Aortic smooth muscle cell (primary cell): ENCODE data around the gene PIANP. TPM values are rescaled to one million over a fixed set of nuclear protein-coding genes. Genes with fewer than 3 reads are reported as not detected.

Experiments used
- total RNA-seq: library from RNA; depleted of rRNA; stranded (reverse); fragments of >200 nt; gene quantifications from 2 replicates; pipeline ENCODE4 v1.2.3, GENCODE V29; 2014

PIANP gene
- total RNA-seq = 0.13 TPM in 1 of 2 replicates, not detected in the other

GRCh38 chr12:6700646-6701051 is at the start of gene PIANP:
Gene PIANP (minus strand): TSS chr12:6700815. CDS start chr12:6698061, 2,754 bp downstream.

DNA sequence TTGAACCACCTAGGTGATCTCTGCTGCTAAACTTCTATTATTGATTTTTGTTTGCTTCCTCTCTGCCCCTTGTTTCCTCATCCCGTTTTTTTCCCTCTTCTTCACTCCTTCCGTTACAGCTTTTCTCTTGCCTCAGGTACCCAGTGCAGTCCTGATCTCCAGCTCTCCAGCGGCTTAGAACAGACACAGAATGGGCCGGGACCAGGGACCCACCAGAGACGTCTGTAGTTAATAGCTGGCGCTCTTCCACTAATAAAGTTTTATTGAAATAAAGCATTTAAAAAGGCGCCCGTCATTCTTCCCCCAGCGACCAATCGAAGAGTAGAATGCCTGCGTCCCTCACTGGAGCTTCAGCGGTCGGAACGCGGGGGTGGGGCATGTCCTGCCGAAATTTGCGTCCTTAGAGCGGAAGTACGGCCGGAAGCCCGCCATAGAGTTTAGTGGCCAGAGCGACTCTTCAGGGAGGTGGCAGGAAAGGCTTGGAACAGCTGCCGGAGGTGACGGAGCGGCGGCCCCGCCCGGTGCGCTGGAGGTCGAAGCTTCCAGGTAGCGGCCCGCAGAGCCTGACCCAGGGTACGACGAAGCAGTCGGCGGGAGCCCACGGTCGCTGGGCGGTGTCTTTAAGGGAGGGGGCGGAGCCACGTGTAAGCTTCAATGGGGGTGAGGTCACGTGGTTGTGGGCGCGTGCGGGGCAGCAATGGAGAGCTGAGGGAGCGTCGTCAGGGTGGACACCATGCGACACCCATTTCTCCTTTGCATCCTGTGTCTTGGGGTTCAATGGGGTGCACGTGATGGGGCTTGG is 23.2 kb upstream of the PIANP start, which contains the start of gene COPS7A:
COPS7A (plus strand) TSS at position 440 of the 802 bp plus-strand sequence. CDS start 611 bp downstream, outside the sequence.

DNA sequence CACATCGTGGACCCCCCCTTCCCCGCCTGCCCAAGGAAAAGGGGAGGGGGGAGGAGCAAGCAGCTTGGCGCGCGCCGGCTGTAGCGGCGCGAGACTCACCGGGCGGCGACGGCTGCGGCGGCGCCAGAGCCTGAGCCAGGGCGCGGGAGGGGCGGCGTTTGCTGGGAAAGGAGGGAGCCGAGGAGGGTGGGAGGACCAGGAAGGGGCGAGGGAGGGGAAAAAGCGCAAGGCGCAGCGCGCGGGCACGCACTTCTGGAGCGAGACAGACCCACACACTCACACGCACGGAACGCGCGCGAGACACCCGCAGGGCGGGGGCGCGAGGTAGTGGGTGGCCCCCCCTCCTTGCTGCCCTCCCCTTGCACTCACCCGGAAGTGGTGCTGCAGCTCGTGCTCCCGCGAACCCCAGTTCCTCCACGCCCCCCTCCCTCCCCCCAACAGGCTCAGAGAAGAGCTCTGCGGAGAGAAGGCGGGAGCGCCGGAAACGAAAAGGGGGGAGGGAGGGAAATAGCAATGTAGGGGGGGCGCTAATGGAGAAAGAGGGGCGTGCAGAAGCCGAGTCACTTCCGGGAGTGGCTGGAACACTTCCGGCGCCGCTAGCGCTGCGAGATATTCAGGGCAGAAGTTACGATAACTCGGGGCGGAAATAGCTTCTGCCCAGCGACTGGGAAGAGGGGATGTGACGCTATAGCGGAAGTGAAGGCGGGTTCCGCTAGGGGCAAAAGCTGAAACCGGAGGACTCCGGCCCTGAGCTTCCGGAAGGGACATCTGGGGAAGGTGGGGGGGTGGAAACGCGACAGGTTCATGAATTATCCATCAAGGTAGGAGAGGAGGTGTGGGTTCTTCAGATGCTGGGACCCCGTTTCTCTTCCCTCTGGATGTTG is 11.4 kb downstream of the PIANP start, which contains the start of gene ZNF384:
ZNF384 (minus strand) TSS at position 377 of the 884 bp plus-strand sequence. CDS start 9,855 bp downstream, outside the sequence.

GRCh38 chr12:6662906-6663742 is 37.5 kb downstream of the PIANP start, which contains the start of gene ING4:
Gene ING4 (minus strand): TSS chr12:6663119. CDS start chr12:6663101, 18 bp downstream.

GRCh38 chr12:6647083-6647604 is 53.5 kb downstream of the PIANP start, which contains the start of gene ACRBP:
Gene ACRBP (minus strand): TSS chr12:6647432. CDS start chr12:6647366, 66 bp downstream.

Other genes starting within 250 kb of the PIANP start
- 7.8 and 11.6 TPM in 2 replicates for gene TAPBPL, start 248.8 kb downstream of the PIANP start, total RNA-seq
- gene VAMP1, start 230.1 kb downstream of the PIANP start, total RNA-seq = 11.6 and 14.9 TPM in 2 replicates
- gene MRPL51, start 207.6 kb downstream of the PIANP start, total RNA-seq = 182 and 190 TPM in 2 replicates
- 43.6 and 59.2 TPM in 2 replicates for gene NCAPD2, start 206.7 kb downstream of the PIANP start, total RNA-seq
- gene GAPDH, start 166.3 kb downstream of the PIANP start, total RNA-seq = 8,383 and 9,740 TPM in 2 replicates
- 30.0 and 44.3 TPM in 2 replicates for gene IFFO1, start 144.8 kb downstream of the PIANP start, total RNA-seq
- gene NOP2, start 132.5 kb downstream of the PIANP start, total RNA-seq = 12.3 and 19.0 TPM in 2 replicates
- 228 and 268 TPM in 2 replicates for gene CHD4, start 93.4 kb downstream of the PIANP start, total RNA-seq
- gene LPAR5, start 64.9 kb downstream of the PIANP start, total RNA-seq = not detected in 2 replicates
- gene ACRBP, start 53.4 kb downstream of the PIANP start, total RNA-seq = 0.13 and 0.25 TPM in 2 replicates
- gene ING4, start 37.7 kb downstream of the PIANP start, total RNA-seq = 26.0 and 41.9 TPM in 2 replicates
- gene ZNF384, start 11.4 kb downstream of the PIANP start, total RNA-seq = 9.2 and 10.6 TPM in 2 replicates
- 143 and 164 TPM in 2 replicates for gene COPS7A, start 23.2 kb upstream of the PIANP start, total RNA-seq
- 119 TPM in 2 replicates for gene MLF2, start 52.3 kb upstream of the PIANP start, total RNA-seq
- gene PTMS, start 65.5 kb upstream of the PIANP start, total RNA-seq = 58.0 and 85.9 TPM in 2 replicates
- under 0.01 and 0.12 TPM in 2 replicates for gene LAG3, start 71.7 kb upstream of the PIANP start, total RNA-seq
- 3.1 and 7.5 TPM in 2 replicates for gene CD4, start 88.7 kb upstream of the PIANP start, total RNA-seq
- gene GPR162, start 121.0 kb upstream of the PIANP start, total RNA-seq = 5.7 and 7.9 TPM in 2 replicates
- 90.6 and 104 TPM in 2 replicates for gene P3H3, start 127.6 kb upstream of the PIANP start, total RNA-seq
- 1.6 and 1.8 TPM in 2 replicates for gene GNB3, start 140.1 kb upstream of the PIANP start, total RNA-seq
- gene CDCA3, start 150.5 kb upstream of the PIANP start, total RNA-seq = 9.5 and 19.2 TPM in 2 replicates
- 98.9 and 128 TPM in 2 replicates for gene USP5, start 151.3 kb upstream of the PIANP start, total RNA-seq
- 769 and 1,187 TPM in 2 replicates for gene TPI1, start 166.7 kb upstream of the PIANP start, total RNA-seq
- gene SPSB2, start 172.5 kb upstream of the PIANP start, total RNA-seq = 9.6 and 10.5 TPM in 2 replicates
- gene LRRC23, start 204.0 kb upstream of the PIANP start, total RNA-seq = 12.4 and 12.7 TPM in 2 replicates
- gene ENO2, start 213.8 kb upstream of the PIANP start, total RNA-seq = 16.2 and 19.3 TPM in 2 replicates
- 6.7 and 23.0 TPM in 2 replicates for gene ATN1, start 227.1 kb upstream of the PIANP start, total RNA-seq
- not detected in 2 replicates for gene RNU7-1, start 243.0 kb upstream of the PIANP start, total RNA-seq
- gene C12orf57, start 243.2 kb upstream of the PIANP start, total RNA-seq = 114 and 150 TPM in 2 replicates